OCI-LY7 (cell line): Measurements from ENCODE around the gene RALGAPA2. TPM values are rescaled to one million over a fixed set of nuclear protein-coding genes. Genes with fewer than 3 reads are reported as not detected.

Experiments used
- BruUV-seq: library from RNA; stranded (reverse); fragments of 400-500 nt; replicated peaks from 2 replicates; lab custom pipeline; 2021; lab: Mats Ljungman, UMichigan
- CTCF ChIA-PET: fragments of 300-600 bp; sonication (Branson Sonifier 250); formaldehyde crosslinking; loops from one replicate; lab custom pipeline; 2022; ENCODE audit warnings: antibody characterized with exemption; ENCODE audit not compliant: unreplicated experiment; lab: Charles Lee
- POLR2A ChIA-PET: fragments of 300-600 bp; sonication (Branson Sonifier 250); formaldehyde crosslinking; loops from one replicate; lab custom pipeline; 2022; ENCODE audit warnings: antibody characterized with exemption; lab: Charles Lee
- DNase-seq: peaks from one replicate; pipeline ENCODE4 v3.0.0-alpha.2; 2015; ENCODE audit warnings: low spot score
- H2AFZ ChIP-seq: fragments of 200-600 bp; sonication (generic), shearing (Covaris generic); 2 replicates; pipeline ENCODE4 v1.6.1; 2014; ENCODE audit warnings: mild to moderate bottlenecking, antibody characterized with exemption, low read length, moderate library complexity
- H3K27ac ChIP-seq: fragments of 200-600 bp; sonication (generic); 2 replicates; pipeline ENCODE4 v1.5.1; 2014; ENCODE audit warnings: mixed run types, low read depth, mild to moderate bottlenecking, moderate library complexity, low read length, inconsistent platforms; ENCODE audit not compliant: poor library complexity, severe bottlenecking
- H3K36me3 ChIP-seq: fragments of 200-600 bp; sonication (generic); 2 replicates; pipeline ENCODE4 v1.6.1; 2014; ENCODE audit warnings: mild to moderate bottlenecking, antibody characterized with exemption, low read length, moderate library complexity, mixed read lengths; ENCODE audit not compliant: insufficient read depth
- H3K4me1 ChIP-seq: fragments of 200-600 bp; sonication (generic); 2 replicates; pipeline ENCODE4 v1.5.1; 2014; ENCODE audit warnings: mild to moderate bottlenecking, low read length; ENCODE audit not compliant: insufficient read depth, poor library complexity, severe bottlenecking
- H3K4me2 ChIP-seq: fragments of 200-600 bp; sonication (generic); 2 replicates; pipeline ENCODE4 v1.6.1; 2014; ENCODE audit warnings: mild to moderate bottlenecking, low read length
- H3K4me3 ChIP-seq: fragments of 200-600 bp; sonication (generic); 2 replicates; pipeline ENCODE4 v1.5.1; 2014; ENCODE audit warnings: mild to moderate bottlenecking, low read depth, low read length; ENCODE audit not compliant: poor library complexity, severe bottlenecking
- H3K79me2 ChIP-seq: fragments of 200-600 bp; sonication (generic); 2 replicates; pipeline ENCODE4 v1.6.1; 2016; ENCODE audit warnings: low read depth, mild to moderate bottlenecking, low read length, moderate library complexity, mixed read lengths; ENCODE audit not compliant: insufficient read depth
- H3K9me2 ChIP-seq: fragments of 200-600 bp; sonication (generic); 2 replicates; pipeline ENCODE4 v1.6.1; 2016; ENCODE audit warnings: mild to moderate bottlenecking, low read length, mixed read lengths; ENCODE audit not compliant: insufficient read depth
- H3K9me3 ChIP-seq: fragments of 200-600 bp; sonication (generic); 2 replicates; pipeline ENCODE4 v1.6.1; 2014; ENCODE audit warnings: mild to moderate bottlenecking, mixed run types, low read length, mixed read lengths
- H4K20me1 ChIP-seq: fragments of 200-600 bp; sonication (generic); 2 replicates; pipeline ENCODE4 v1.6.1; 2014; ENCODE audit warnings: mild to moderate bottlenecking, antibody characterized with exemption, low read length, moderate library complexity, mixed read lengths; ENCODE audit not compliant: insufficient read depth
- EZH2phosphoT487 ChIP-seq: fragments of 200-600 bp; sonication (generic); IDR thresholded peaks from 2 replicates; pipeline ENCODE4 v1.6.1; 2018; ENCODE audit warnings: low read depth, borderline replicate concordance, mild to moderate bottlenecking, mixed run types, antibody characterized with exemption, low read length, moderate library complexity, mixed read lengths
- intact Hi-C: fragments of 100-400 bp; cut with micrococcal nuclease; formaldehyde crosslinking; loops from one replicate; pipeline ENCODE4 v1.10.0; 2022; ENCODE audit not compliant: unreplicated experiment
- total RNA-seq, 2 experiments: library from RNA; depleted of rRNA in 1 of 2; stranded (reverse); fragments of >200 nt in 1 of 2; shearing (Covaris generic) in 1 of 2; gene quantifications; 2 replicates each; pipeline ENCODE4 v1.2.3, GENCODE V29; 2014 to 2022
- TF ChIP-seq, protein P1 (sequence below): fragments of 200-600 bp; sonication (generic); conservative IDR thresholded peaks from 2 replicates; pipeline ENCODE4 v1.5.1; 2014; ENCODE audit warnings: mild to moderate bottlenecking, antibody characterized with exemption, low read length, moderate library complexity, mixed read lengths

The RALGAPA2 gene
- total RNA-seq, 2 experiments from 2014 or later, result 9.1 to 17.8 TPM

DNA sequence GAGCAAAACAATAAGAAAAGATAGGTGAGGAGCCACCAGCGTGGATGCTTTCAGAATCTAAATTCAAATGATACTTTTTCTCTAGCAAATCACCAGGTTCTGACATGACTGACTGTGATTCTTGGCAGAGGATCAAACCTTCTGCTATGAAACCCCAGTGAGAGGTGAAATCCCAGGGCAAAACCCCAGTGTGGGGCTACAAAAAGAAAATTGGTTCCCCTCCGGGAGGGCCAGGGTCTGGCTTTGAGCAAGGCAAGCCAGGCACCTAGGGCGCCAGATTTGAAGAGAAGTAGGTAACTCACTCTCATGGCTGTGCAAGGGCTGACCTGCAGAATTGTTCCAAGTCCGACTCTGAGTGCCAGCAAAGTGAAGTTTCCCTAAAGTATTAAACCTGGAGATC, 20.2 kb upstream of the RALGAPA2 start:
- Histone ChIP-seq H4K20me1 (no peaks in the 10 kb centered on the region), H3K9me3 (no peaks in the 10 kb centered on the region), H3K4me3 (no peak overlapping the region), H3K27ac (no peak overlapping the region), H3K79me2 (no peaks in the 10 kb centered on the region), H3K36me3 (no peaks in the 10 kb centered on the region), H3K4me2 (no peak overlapping the region), H3K9me2 (no peaks in the 10 kb centered on the region), H2AFZ (no peak overlapping the region), H3K4me1 (no peaks in the 10 kb centered on the region)
- no peak for DNase-seq
- intact Hi-C loops, result no loop called here
- no TSS peak for BruUV-seq
- POLR2A ChIA-PET, result no interaction called here
- TF ChIP-seq, protein P1, sequence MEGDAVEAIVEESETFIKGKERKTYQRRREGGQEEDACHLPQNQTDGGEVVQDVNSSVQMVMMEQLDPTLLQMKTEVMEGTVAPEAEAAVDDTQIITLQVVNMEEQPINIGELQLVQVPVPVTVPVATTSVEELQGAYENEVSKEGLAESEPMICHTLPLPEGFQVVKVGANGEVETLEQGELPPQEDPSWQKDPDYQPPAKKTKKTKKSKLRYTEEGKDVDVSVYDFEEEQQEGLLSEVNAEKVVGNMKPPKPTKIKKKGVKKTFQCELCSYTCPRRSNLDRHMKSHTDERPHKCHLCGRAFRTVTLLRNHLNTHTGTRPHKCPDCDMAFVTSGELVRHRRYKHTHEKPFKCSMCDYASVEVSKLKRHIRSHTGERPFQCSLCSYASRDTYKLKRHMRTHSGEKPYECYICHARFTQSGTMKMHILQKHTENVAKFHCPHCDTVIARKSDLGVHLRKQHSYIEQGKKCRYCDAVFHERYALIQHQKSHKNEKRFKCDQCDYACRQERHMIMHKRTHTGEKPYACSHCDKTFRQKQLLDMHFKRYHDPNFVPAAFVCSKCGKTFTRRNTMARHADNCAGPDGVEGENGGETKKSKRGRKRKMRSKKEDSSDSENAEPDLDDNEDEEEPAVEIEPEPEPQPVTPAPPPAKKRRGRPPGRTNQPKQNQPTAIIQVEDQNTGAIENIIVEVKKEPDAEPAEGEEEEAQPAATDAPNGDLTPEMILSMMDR, result no peak
- TF ChIP-seq EZH2phosphoT487, result no peak
- CTCF ChIA-PET, result no interaction called here

DNA sequence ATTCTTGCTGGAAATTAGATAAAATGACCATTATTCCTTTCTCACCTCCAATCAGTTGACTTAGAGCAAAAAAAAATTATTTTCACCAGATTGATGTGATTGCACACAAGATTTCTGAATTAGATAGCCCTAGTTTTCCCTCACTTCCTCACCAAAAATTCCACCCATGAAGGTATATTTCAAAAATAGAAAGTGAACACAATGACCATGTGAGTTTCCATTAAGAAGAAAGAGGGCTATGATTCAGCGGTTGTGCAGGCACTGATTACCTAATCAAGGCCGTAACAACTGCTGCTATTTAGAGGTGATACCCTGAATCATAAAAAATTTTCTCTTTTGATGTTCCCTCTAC, 19.5 kb upstream of the RALGAPA2 start:
- Histone ChIP-seq H3K9me2 (no peaks in the 10 kb centered on the region), H2AFZ (no peak overlapping the region), H3K79me2 (no peaks in the 10 kb centered on the region), H4K20me1 (no peaks in the 10 kb centered on the region), H3K36me3 (no peaks in the 10 kb centered on the region), H3K9me3 (no peaks in the 10 kb centered on the region), H3K4me3 (no peak overlapping the region), H3K4me1 (no peaks in the 10 kb centered on the region), H3K4me2 (no peak overlapping the region), H3K27ac (no peak overlapping the region)
- no peak for DNase-seq
- intact Hi-C loops, result no loop called here
- CTCF ChIA-PET, result no interaction called here
- POLR2A ChIA-PET, result no interaction called here
- TF ChIP-seq EZH2phosphoT487, result no peak
- TF ChIP-seq, protein P1, result no peak
- no TSS peak for BruUV-seq

DNA sequence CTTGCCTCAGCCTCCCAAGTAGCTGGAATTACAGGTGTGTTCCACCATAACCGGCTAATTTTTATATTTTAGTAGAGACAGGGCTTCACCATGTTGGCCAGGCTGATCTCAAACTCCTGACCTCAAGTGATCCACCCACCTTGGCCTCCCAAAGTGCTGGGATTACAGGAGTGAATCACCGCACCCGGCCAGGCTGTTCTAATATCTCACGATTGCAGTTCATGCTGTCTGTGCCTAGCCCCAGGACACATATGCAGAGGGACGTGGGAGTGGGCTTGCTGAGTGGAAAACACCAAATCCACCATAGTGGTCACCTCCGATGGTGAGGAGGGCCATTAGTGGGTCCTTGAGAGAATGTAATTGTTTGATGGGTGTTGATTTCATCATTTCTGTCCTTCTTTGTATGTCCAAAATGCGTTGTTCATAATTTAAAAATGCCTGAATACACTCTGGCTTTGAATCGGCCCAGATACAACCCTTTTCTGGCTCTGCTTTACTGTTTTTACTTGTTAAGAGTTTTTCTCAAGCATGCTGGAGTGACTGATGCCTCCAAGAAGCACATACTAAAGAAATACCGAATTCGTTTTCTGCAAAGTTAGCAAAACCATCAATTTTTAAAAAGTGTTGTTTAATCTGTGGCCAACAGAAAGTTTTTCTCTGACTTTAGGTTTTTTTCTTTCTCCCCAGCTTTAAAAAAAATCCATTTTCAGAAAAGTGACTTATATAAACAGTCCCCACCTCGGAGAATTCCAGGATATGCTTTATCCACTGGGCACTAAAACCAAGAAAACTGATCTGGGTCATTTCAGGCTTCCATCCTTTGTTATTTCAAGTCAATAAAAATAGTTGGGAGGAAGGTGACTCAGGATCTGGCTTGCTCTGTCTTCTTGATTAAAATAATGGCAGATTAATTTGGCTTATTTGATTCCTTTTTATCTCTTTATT, 18.8 kb upstream of the RALGAPA2 start:
- intact Hi-C loops, result no loop called here
- Histone ChIP-seq H3K9me3 (no peaks in the 10 kb centered on the region), H3K27ac (no peak overlapping the region), H2AFZ (no peak overlapping the region), H3K4me2 (no peak overlapping the region), H3K4me1 (no peaks in the 10 kb centered on the region), H3K4me3 (no peak overlapping the region), H3K36me3 (no peaks in the 10 kb centered on the region), H4K20me1 (no peaks in the 10 kb centered on the region), H3K79me2 (no peaks in the 10 kb centered on the region), H3K9me2 (no peaks in the 10 kb centered on the region)
- CTCF ChIA-PET, result no interaction called here
- no peak for DNase-seq
- TF ChIP-seq, protein P1, result no peak
- no peak for TF ChIP-seq EZH2phosphoT487
- BruUV-seq, result no TSS peak
- POLR2A ChIA-PET, result no interaction called here
